Cardiac fibroblast (primary cell): ENCODE data around the gene EIF5AL1.

Source experiments
- DNase-seq, 2 donors: peaks; one replicate each; pipeline versions ENCODE4 v3.0.0 to v3.0.0-alpha.2; 2010; ENCODE audit warnings: low read depth in 2 of 2
- H3K4me3 ChIP-seq, 2 donors: replicated peaks in 1 of 2; 1 replicate in 1 of 2; 2 replicates in 1 of 2; pipeline ENCODE4 v1.5.1; 2011; ENCODE audit warnings: low read depth in 2 of 2, low read length in 2 of 2, mild to moderate bottlenecking in 2 of 2, moderate library complexity in 1 of 2
- CTCF ChIP-seq: IDR thresholded peaks from one replicate; pipeline ENCODE4 v1.5.1; 2011; ENCODE audit warnings: low read depth, mild to moderate bottlenecking, low read length, inconsistent platforms

Gene EIF5AL1

GRCh38 chr10:79471776-79472175, 40.6 kb upstream of the EIF5AL1 start:
- TF ChIP-seq CTCF: no peak
- DNase-seq: no peak

GRCh38 chr10:79472449-79472848, 39.9 kb upstream of the EIF5AL1 start:
- no peak overlapping the region for H3K4me3 ChIP-seq
- TF ChIP-seq CTCF: no peak
- no peak for DNase-seq

More at GRCh38 chr10:79471776-79472175, 40.6 kb upstream of the EIF5AL1 start:
- H3K4me3 ChIP-seq: no peak overlapping the region

GRCh38 chr10:79472951-79473350, 39.4 kb upstream of the EIF5AL1 start:
- no peak overlapping the region for H3K4me3 ChIP-seq
- no peak for TF ChIP-seq CTCF
- peak in 1 of 2 donors; percentile 70 for DNase-seq

GRCh38 chr10:79473496-79474095, 38.7 kb upstream of the EIF5AL1 start:
- no peak for TF ChIP-seq CTCF
- no peak for DNase-seq
- no peak overlapping the region for H3K4me3 ChIP-seq

- no peak for DNase-seq
- no peak overlapping the region for H3K4me3 ChIP-seq
- TF ChIP-seq CTCF: no peak
These were observed 37.1 kb upstream of the EIF5AL1 start for GRCh38 chr10:79475119-79475653.

- no peak overlapping the region for H3K4me3 ChIP-seq
- no peak for DNase-seq
- TF ChIP-seq CTCF: no peak
These were observed 36.5 kb upstream of the EIF5AL1 start for GRCh38 chr10:79475877-79476276.

- DNase-seq: no peak
- H3K4me3 ChIP-seq: no peak overlapping the region
- no peak for TF ChIP-seq CTCF
These were observed 35.7 kb upstream of the EIF5AL1 start for GRCh38 chr10:79476645-79477044.
